Esophagus muscularis mucosa (tissue), 4 donors: Measurements from ENCODE around the gene DNHD1. TPM values are rescaled to one million over a fixed set of nuclear protein-coding genes. Genes with fewer than 3 reads are reported as not detected.

ENCODE experiments used
- DNase-seq: peaks from one replicate; pipeline ENCODE4 v3.0.0-alpha.2; 2017; ENCODE audit errors: extremely low spot score
- H3K27ac ChIP-seq, 4 donors: fragments of 200-600 bp; sonication (generic); replicated peaks in 1 of 4; 1 replicate in 3 of 4; 2 replicates in 1 of 4; pipeline ENCODE4 v1.5.1; 2016 to 2019; ENCODE audit warnings: mild to moderate bottlenecking in 1 of 4
- H3K27me3 ChIP-seq, 4 donors: fragments of 200-600 bp; sonication (generic); one replicate each; pipeline versions ENCODE4 v1.5.1 to v1.6.0; 2016 to 2019
- H3K36me3 ChIP-seq, 4 donors: fragments of 200-600 bp; sonication (generic); one replicate each; pipeline ENCODE4 v1.5.1; 2016 to 2019
- H3K4me1 ChIP-seq, 4 donors: fragments of 200-600 bp; sonication (generic); one replicate each; pipeline ENCODE4 v1.5.1; 2016 to 2019
- H3K4me3 ChIP-seq, 4 donors: fragments of 200-600 bp; sonication (generic); 1 replicate in 2 of 4; 2 replicates in 2 of 4; pipeline ENCODE4 v1.5.1; 2016 to 2019; ENCODE audit warnings: mild to moderate bottlenecking in 4 of 4, moderate library complexity in 1 of 4
- H3K9me3 ChIP-seq, 4 donors: fragments of 200-600 bp; sonication (generic); 1 replicate in 3 of 4; 2 replicates in 1 of 4; pipeline ENCODE4 v1.5.1; 2016 to 2019
- CTCF ChIP-seq, 3 experiments: fragments of 200-600 bp in 2 of 3; fragments of 450-650 bp in 1 of 3; sonication (generic) in 2 of 3; IDR thresholded peaks; one replicate each; pipeline ENCODE4 v1.5.1; 2017 to 2019; ENCODE audit warnings: antibody characterized with exemption in 3 of 3, mild to moderate bottlenecking in 2 of 3, moderate library complexity in 1 of 3
- EP300 ChIP-seq: sonication (generic); formaldehyde crosslinking; IDR thresholded peaks from one replicate; pipeline ENCODE4 v1.6.1; 2017; ENCODE audit warnings: antibody characterized with exemption
- POLR2A ChIP-seq: fragments of 450-650 bp; IDR thresholded peaks from one replicate; pipeline ENCODE4 v1.6.1; 2017; ENCODE audit warnings: antibody characterized with exemption, moderate library complexity, mild to moderate bottlenecking, low read depth
- POLR2AphosphoS5 ChIP-seq, 2 donors: sonication (generic); formaldehyde crosslinking; IDR thresholded peaks; one replicate each; pipeline ENCODE4 v1.6.1; 2017; ENCODE audit warnings: antibody characterized with exemption in 2 of 2
- WGBS: methylation state at CpG from one replicate; pipeline ENCODE4 v1.1.5; 2018; 5-methylcytosine and 5-hydroxymethylcytosine counted together
- intact Hi-C: fragments of 100-400 bp; cut with DNase I; formaldehyde crosslinking; loops from one replicate; pipeline ENCODE4 v1.15.1; 2023
- total RNA-seq, 4 donors: library from RNA; depleted of rRNA; stranded (reverse); fragments of >200 nt; gene quantifications; one replicate each; pipeline versions ENCODE4 v1.1.0 to v1.2.1, GENCODE V29; 2016

Gene DNHD1
- total RNA-seq, 4 donors from 2014 or later, result 6.1 to 14.5 (median 7.0) TPM

GRCh38 chr11:6614446-6614845, 117.4 kb downstream of the DNHD1 start:
- Histone ChIP-seq H3K9me3 (no peaks in the 10 kb centered on the region), H3K27me3 (no peaks in the 10 kb centered on the region), H3K27ac (peak overlapping the region; percentile 25 to 98 (median 98)), H3K4me1 (peaks cover 34 to 64% (median 57%) of the 10 kb centered on the region in 4 donors), H3K36me3 (peaks cover 14 to 58% (median 45%) of the 10 kb centered on the region in 4 donors), H3K4me3 (no peak overlapping the region)
- 94% methylated on average over 2 of the region's 2 CpGs for WGBS
- intact Hi-C loops, result no loop called here
- TF ChIP-seq CTCF (IDR thresholded peaks at IDR 0.05) (no peak), EP300 (no peak), POLR2A (no peak), POLR2AphosphoS5 (IDR thresholded peaks at IDR 0.05) (no peak)
- no peak for DNase-seq

- WGBS, result 94% methylated on average over 4 of the region's 5 CpGs
- Histone ChIP-seq H3K27me3 (no peaks in the 10 kb centered on the region), H3K27ac (peak overlapping the region in 3 of 4 donors; percentile 8 to 98 (median 98)), H3K4me1 (peaks cover 37 to 64% (median 55%) of the 10 kb centered on the region in 4 donors), H3K4me3 (no peak overlapping the region), H3K36me3 (peaks cover 8 to 52% (median 39%) of the 10 kb centered on the region in 4 donors), H3K9me3 (no peaks in the 10 kb centered on the region)
- TF ChIP-seq CTCF (IDR thresholded peaks at IDR 0.05) (no peak), EP300 (no peak), POLR2A (no peak), POLR2AphosphoS5 (IDR thresholded peaks at IDR 0.05) (no peak)
- intact Hi-C loops, result no loop called here
- no peak for DNase-seq
Measured at GRCh38 chr11:6615046-6615445, 118.0 kb downstream of the DNHD1 start.

- Histone ChIP-seq H3K4me1 (peaks cover 28 to 54% (median 46%) of the 10 kb centered on the region in 4 donors), H3K27me3 (no peaks in the 10 kb centered on the region), H3K36me3 (peaks cover 0 to 42% (median 30%) of the 10 kb centered on the region in 4 donors), H3K9me3 (no peaks in the 10 kb centered on the region), H3K27ac (peak overlapping the region in 1 of 4 donors; percentile 98), H3K4me3 (no peak overlapping the region)
- intact Hi-C loops, result no loop called here
- no peak for TF ChIP-seq EP300
- no peak for TF ChIP-seq CTCF (IDR thresholded peaks at IDR 0.05)
- no peak for TF ChIP-seq POLR2AphosphoS5 (IDR thresholded peaks at IDR 0.05)
- TF ChIP-seq POLR2A, result no peak
- no peak for DNase-seq
- WGBS, result 93% methylated on average over 9 of the region's 9 CpGs
Measured at GRCh38 chr11:6615882-6616585, 119.0 kb downstream of the DNHD1 start.

- Histone ChIP-seq H3K27ac (peak overlapping the region in 2 of 4 donors; percentile 1 to 98), H3K9me3 (no peaks in the 10 kb centered on the region), H3K36me3 (peaks cover 0 to 35% (median 28%) of the 10 kb centered on the region in 4 donors), H3K4me1 (peaks cover 23 to 47% (median 40%) of the 10 kb centered on the region in 4 donors), H3K4me3 (no peak overlapping the region), H3K27me3 (no peaks in the 10 kb centered on the region)
- DNase-seq, result no peak
- intact Hi-C loops, result no loop called here
- WGBS, result 97% methylated on average over 4 of the region's 14 CpGs
- TF ChIP-seq POLR2AphosphoS5 (IDR thresholded peaks at IDR 0.05) (no peak), CTCF (IDR thresholded peaks at IDR 0.05) (no peak)
Measured at GRCh38 chr11:6616596-6617250, 119.6 kb downstream of the DNHD1 start.
